NOMO-1 treated with DMSO at 0.1 percent for 48 hours (cell line): ENCODE results near the gene ITPRID1.

Experiments used
- DNase-seq: peaks from one replicate; lab custom pipeline; 2025; ENCODE audit not compliant: unreplicated experiment; lab: John Stamatoyannopoulos, UW

The ITPRID1 gene

DNA sequence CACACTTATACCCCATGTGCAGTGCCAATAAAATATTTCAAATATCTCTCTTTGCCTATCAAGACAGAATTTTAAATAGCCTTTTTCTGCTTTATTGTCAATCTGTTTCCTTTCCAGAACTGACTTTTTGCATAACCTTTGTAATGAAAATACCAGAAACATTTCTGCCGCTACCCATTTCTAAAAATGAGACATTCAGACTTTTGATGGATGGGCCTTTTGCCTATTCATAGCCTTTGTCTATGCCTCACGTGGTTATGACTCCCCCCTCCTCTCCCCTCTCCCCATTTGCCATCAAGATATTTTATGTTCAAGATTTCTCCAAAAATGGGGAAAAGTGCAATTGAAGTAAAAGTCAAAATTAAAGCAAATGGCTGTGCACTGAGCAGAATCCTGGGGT lies 179.0 kb downstream of the ITPRID1 start:
- DNase-seq = no peak

DNA sequence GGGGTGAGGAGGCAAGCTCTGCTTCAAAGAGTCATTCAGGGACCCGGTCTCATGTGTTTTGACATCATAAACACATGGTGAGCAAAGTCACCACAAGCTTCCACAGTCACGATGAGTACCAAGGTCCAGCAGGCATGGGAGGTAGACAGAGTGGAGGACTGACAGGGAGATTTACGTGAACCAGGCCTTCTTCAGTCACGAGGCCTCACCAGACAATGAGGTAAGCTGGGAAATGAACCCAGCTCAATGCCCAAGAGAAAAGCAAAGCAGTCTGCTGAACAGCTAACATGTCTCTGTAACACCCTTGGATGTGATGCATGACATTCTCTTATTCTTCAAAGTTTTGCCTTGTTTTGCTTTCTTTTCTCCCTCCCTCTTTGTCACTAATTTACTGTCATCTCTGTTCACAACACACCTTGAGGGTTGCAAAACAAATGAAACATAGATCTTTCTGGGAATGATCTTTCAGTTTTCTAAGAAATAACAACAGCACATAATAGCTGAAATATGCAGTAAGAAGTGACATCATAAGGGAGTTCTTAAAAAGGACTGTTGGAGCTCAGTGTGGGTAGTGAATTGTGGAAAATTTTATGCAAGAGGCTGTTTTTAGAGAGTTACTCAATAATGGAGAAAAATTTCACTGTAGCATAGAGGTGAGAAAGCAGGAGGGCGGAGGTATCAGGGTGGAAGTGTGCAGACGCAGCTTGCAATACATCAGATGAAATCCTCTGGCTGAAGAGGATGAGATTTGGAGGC lies 182.1 kb downstream of the ITPRID1 start:
- peak; percentile 90 for DNase-seq

DNA sequence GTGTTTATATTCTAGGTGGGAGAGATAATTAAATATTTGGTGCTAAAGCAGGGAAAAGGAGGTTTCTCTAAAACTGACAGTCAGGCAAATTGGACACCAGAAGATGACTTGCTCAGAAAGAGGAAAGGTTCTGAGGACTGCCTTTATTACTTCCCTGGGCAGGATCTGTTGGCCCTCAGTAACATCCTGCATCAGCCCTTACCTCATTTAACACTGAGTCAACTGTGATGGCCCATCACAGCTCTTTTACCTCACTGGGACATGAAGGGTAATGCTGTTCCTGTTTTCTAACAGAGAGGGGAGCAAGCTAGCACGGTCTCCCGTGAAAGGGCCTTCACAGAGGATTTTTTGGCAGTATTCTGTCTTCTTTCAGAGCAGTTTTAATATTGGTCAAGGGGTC lies 185.2 kb downstream of the ITPRID1 start:
- DNase-seq = peak; percentile 97

DNA sequence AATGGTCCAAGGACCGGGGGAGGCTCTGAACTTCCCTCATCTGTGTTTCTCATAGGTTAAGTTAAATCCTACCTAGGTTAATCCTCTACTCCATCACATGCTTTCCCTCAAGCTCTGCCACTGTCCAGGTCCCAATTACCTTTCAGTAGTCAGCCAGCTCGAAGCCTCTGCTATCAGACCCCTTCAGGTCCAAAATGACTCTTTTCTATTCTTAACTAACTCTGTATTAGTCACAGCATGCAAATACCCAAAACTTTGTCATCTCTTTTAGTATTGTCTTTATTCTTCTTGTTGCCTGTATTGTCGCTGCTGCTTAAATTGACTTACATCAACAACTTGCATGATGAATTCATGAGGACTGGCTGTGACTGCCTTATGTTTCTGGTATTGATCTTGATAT lies 188.5 kb downstream of the ITPRID1 start:
- no peak for DNase-seq

DNA sequence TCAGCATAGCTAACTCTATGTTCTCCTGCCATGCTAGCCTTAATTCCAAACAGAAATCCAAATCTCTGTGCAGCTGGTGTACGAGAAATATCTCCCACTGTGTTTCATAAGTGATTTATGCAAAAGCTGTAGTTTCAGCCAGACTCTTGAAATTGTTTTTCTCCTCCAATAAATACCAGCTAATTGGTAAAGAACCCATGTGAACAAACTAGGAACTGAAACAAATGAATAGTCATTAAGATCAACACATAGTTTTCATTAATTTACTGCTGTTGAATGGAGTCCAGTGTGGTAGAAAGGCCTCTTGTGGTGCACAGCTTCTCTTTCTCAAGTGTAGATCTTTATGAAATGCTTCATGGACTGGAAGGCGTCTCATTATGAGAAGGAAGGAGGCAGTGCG lies 191.5 kb downstream of the ITPRID1 start:
- DNase-seq = peak; percentile 53

GRCh38 chr7:31707089-31707488 lies 193.2 kb downstream of the ITPRID1 start:
- DNase-seq = no peak
